Measurements from ENCODE around the gene ZNF506.

GRCh38 chr19:19742773-19743172 is 78.8 kb downstream of the ZNF506 start:
- TF ChIP-seq, protein P1, sequence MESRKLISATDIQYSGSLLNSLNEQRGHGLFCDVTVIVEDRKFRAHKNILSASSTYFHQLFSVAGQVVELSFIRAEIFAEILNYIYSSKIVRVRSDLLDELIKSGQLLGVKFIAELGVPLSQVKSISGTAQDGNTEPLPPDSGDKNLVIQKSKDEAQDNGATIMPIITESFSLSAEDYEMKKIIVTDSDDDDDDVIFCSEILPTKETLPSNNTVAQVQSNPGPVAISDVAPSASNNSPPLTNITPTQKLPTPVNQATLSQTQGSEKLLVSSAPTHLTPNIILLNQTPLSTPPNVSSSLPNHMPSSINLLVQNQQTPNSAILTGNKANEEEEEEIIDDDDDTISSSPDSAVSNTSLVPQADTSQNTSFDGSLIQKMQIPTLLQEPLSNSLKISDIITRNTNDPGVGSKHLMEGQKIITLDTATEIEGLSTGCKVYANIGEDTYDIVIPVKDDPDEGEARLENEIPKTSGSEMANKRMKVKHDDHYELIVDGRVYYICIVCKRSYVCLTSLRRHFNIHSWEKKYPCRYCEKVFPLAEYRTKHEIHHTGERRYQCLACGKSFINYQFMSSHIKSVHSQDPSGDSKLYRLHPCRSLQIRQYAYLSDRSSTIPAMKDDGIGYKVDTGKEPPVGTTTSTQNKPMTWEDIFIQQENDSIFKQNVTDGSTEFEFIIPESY (IDR thresholded peaks at IDR 0.05; ENCODE audit: extremely low read depth, insufficient replicate concordance, low read length), result no peak
- no peak for TF ChIP-seq POLR2A (IDR thresholded peaks at IDR 0.05; ENCODE audit: borderline replicate concordance, extremely low read depth, insufficient read depth, insufficient read length)
- no peak for TF ChIP-seq CTCF (IDR thresholded peaks at IDR 0.05 in 2 of 3, conservative IDR thresholded peaks at IDR 0.05 in 1 of 3; ENCODE audit: borderline replicate concordance in 1 of 3, insufficient read depth in 1 of 3, low read depth in 2 of 3, low read length in 2 of 3)
- no peak for TF ChIP-seq RAD21 (IDR thresholded peaks at IDR 0.05; ENCODE audit: low read depth)
- no peak for TF ChIP-seq ZNF274 (IDR thresholded peaks at IDR 0.05; ENCODE audit: low read depth, low read length)
- TF ChIP-seq YY1 (IDR thresholded peaks at IDR 0.05; ENCODE audit: extremely low read depth, insufficient replicate concordance, low read depth, low read length), result no peak
- TF ChIP-seq TCF7L2 (IDR thresholded peaks at IDR 0.05; ENCODE audit: borderline replicate concordance, extremely low read depth, insufficient read depth, insufficient read length), result no peak
- no peak for TF ChIP-seq POLR2AphosphoS5 (IDR thresholded peaks at IDR 0.05; ENCODE audit: low read depth, low read length)
